Suprapubic skin (tissue), 4 donors: ENCODE measurements around the gene EPB41L1. TPM values are rescaled to one million over a fixed set of nuclear protein-coding genes. Genes with fewer than 3 reads are reported as not detected.

Experiments used
- DNase-seq, 2 donors: peaks; one replicate each; pipeline ENCODE4 v3.0.0-alpha.2; 2019; ENCODE audit warnings: low spot score in 2 of 2
- H3K27ac ChIP-seq: fragments of 200-600 bp; sonication (generic); one replicate; pipeline ENCODE4 v1.5.1; 2019
- H3K27me3 ChIP-seq: fragments of 200-600 bp; sonication (generic); one replicate; pipeline ENCODE4 v1.5.1; 2019
- H3K36me3 ChIP-seq: fragments of 200-600 bp; sonication (generic); one replicate; pipeline ENCODE4 v1.5.1; 2019
- H3K4me1 ChIP-seq: fragments of 200-600 bp; sonication (generic); one replicate; pipeline ENCODE4 v1.5.1; 2019
- H3K4me3 ChIP-seq: fragments of 200-600 bp; sonication (generic); one replicate; pipeline ENCODE4 v1.5.1; 2019; ENCODE audit warnings: mild to moderate bottlenecking
- H3K9me3 ChIP-seq: fragments of 200-600 bp; sonication (generic); one replicate; pipeline ENCODE4 v1.5.1; 2019
- CTCF ChIP-seq, 2 donors: fragments of 200-600 bp in 1 of 2; fragments of 450-650 bp in 1 of 2; sonication (generic) in 1 of 2; IDR thresholded peaks; one replicate each; pipeline ENCODE4 v1.5.1; 2016 to 2019; ENCODE audit warnings: antibody characterized with exemption in 2 of 2, mild to moderate bottlenecking in 1 of 2, moderate library complexity in 1 of 2
- EP300 ChIP-seq: sonication (generic); formaldehyde crosslinking; IDR thresholded peaks from one replicate; pipeline ENCODE4 v1.6.1; 2017; ENCODE audit warnings: antibody characterized with exemption
- POLR2A ChIP-seq, 2 donors: fragments of 450-650 bp; IDR thresholded peaks; one replicate each; pipeline ENCODE4 v1.6.1; 2017; ENCODE audit warnings: antibody characterized with exemption in 2 of 2, mild to moderate bottlenecking in 2 of 2, moderate library complexity in 2 of 2
- POLR2AphosphoS5 ChIP-seq, 3 donors: sonication (generic); formaldehyde crosslinking; IDR thresholded peaks; one replicate each; pipeline ENCODE4 v1.6.1; 2017; ENCODE audit warnings: antibody characterized with exemption in 3 of 3
- WGBS: methylation state at CpG from one replicate; pipeline ENCODE4 v1.1.5; 2018; 5-methylcytosine and 5-hydroxymethylcytosine counted together
- total RNA-seq, 4 donors: library from RNA; depleted of rRNA; stranded (reverse); fragments of >200 nt; gene quantifications; one replicate each; pipeline ENCODE4 v1.1.0, GENCODE V29; 2016

The EPB41L1 gene
- total RNA-seq, 4 donors from 2014 or later: 14.3 to 27.9 (median 21.4) TPM

GRCh38 chr20:36193977-36194712 lies 39.6 kb downstream of the EPB41L1 start:
- no peak for DNase-seq
- Histone ChIP-seq H3K4me3 (no peak overlapping the region), H3K36me3 (peaks cover 75% of the 10 kb centered on the region), H3K27me3 (no peaks in the 10 kb centered on the region), H3K27ac (no peak overlapping the region), H3K9me3 (no peaks in the 10 kb centered on the region), H3K4me1 (no peaks in the 10 kb centered on the region)
- TF ChIP-seq POLR2A (IDR thresholded peaks at IDR 0.05) (no peak), CTCF (IDR thresholded peaks at IDR 0.05) (no peak), POLR2AphosphoS5 (IDR thresholded peaks at IDR 0.05) (no peak), EP300 (no peak)
- 81% methylated on average over 9 of the region's 10 CpGs for WGBS

GRCh38 chr20:36196676-36197075 lies 42.1 kb downstream of the EPB41L1 start:
- WGBS: 89% methylated on average over 2 of the region's 2 CpGs
- no peaks in the 10 kb centered on the region for H3K27me3 ChIP-seq

GRCh38 chr20:36197271-36197670 lies 42.7 kb downstream of the EPB41L1 start:
- H3K36me3 ChIP-seq: peaks cover 60% of the 10 kb centered on the region
- WGBS: 100% methylated on average over 2 of the region's 2 CpGs

More at GRCh38 chr20:36196676-36197075, 42.1 kb downstream of the EPB41L1 start:
- TF ChIP-seq CTCF (IDR thresholded peaks at IDR 0.05): no peak
- no peak for TF ChIP-seq POLR2AphosphoS5 (IDR thresholded peaks at IDR 0.05)
- TF ChIP-seq EP300: no peak
- TF ChIP-seq POLR2A (IDR thresholded peaks at IDR 0.05): no peak
- H3K9me3 ChIP-seq: no peaks in the 10 kb centered on the region
- no peak overlapping the region for H3K4me3 ChIP-seq
- H3K4me1 ChIP-seq: peaks cover 2% of the 10 kb centered on the region
- no peak for DNase-seq
- H3K27ac ChIP-seq: no peak overlapping the region
- H3K36me3 ChIP-seq: peaks cover 54% of the 10 kb centered on the region

GRCh38 chr20:36199345-36200257 lies 45.1 kb downstream of the EPB41L1 start:
- WGBS: 57% methylated on average over 6 of the region's 6 CpGs
- Histone ChIP-seq H3K27me3 (no peaks in the 10 kb centered on the region), H3K27ac (no peak overlapping the region), H3K4me3 (no peak overlapping the region), H3K36me3 (peaks cover 49% of the 10 kb centered on the region), H3K4me1 (peaks cover 5% of the 10 kb centered on the region), H3K9me3 (no peaks in the 10 kb centered on the region)
- TF ChIP-seq POLR2AphosphoS5 (IDR thresholded peaks at IDR 0.05) (no peak), CTCF (IDR thresholded peaks at IDR 0.05) (peak; percentile 76 to 91)
- DNase-seq: peak; percentile 82 to 88

More at GRCh38 chr20:36197271-36197670, 42.7 kb downstream of the EPB41L1 start:
- Histone ChIP-seq H3K4me3 (no peak overlapping the region), H3K27ac (no peak overlapping the region), H3K4me1 (peaks cover 2% of the 10 kb centered on the region), H3K9me3 (no peaks in the 10 kb centered on the region), H3K27me3 (no peaks in the 10 kb centered on the region)
- TF ChIP-seq CTCF (IDR thresholded peaks at IDR 0.05): no peak
- no peak for TF ChIP-seq POLR2A (IDR thresholded peaks at IDR 0.05)
- no peak for TF ChIP-seq EP300
- no peak for TF ChIP-seq POLR2AphosphoS5 (IDR thresholded peaks at IDR 0.05)
- DNase-seq: no peak

- H3K9me3 ChIP-seq: no peaks in the 10 kb centered on the region
- peaks cover 5% of the 10 kb centered on the region for H3K4me1 ChIP-seq
- H3K27ac ChIP-seq: no peak overlapping the region
- TF ChIP-seq POLR2A (IDR thresholded peaks at IDR 0.05) (no peak), EP300 (no peak)
- H3K36me3 ChIP-seq: peaks cover 42% of the 10 kb centered on the region
- 100% methylated on average over 1 of the region's 1 CpG for WGBS
- H3K4me3 ChIP-seq: no peak overlapping the region
- no peak for DNase-seq
- no peaks in the 10 kb centered on the region for H3K27me3 ChIP-seq
Observed at GRCh38 chr20:36200451-36200850, 45.9 kb downstream of the EPB41L1 start.
